ENCODE data around the gene VAV3. TPM values are rescaled to one million over a fixed set of nuclear protein-coding genes. Genes with fewer than 3 reads are reported as not detected.

VAV3 gene
- total RNA-seq, 1 donor from 2014 or later: 2.6 TPM

DNA sequence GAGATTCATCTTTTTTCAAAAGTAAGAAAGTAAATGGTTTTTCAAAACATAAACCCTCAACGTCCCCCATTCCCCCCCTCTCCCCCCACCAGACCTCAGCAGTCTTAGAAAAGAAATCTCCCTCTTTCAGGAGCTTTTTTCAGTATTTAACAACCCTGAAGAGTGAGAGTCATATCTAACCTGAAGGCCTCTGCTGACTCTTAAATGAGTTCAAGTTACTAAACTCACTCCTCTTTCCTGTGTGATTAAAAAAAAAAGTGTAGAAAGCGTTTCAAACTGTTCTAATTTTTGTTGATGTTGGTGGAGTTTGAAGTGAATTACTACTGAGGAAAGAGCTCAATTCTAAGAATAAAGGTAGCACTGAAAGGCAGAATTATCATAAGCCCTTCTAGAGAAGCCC lies 93.7 kb downstream of the VAV3 start:
- no peak for FAIRE-seq

DNA sequence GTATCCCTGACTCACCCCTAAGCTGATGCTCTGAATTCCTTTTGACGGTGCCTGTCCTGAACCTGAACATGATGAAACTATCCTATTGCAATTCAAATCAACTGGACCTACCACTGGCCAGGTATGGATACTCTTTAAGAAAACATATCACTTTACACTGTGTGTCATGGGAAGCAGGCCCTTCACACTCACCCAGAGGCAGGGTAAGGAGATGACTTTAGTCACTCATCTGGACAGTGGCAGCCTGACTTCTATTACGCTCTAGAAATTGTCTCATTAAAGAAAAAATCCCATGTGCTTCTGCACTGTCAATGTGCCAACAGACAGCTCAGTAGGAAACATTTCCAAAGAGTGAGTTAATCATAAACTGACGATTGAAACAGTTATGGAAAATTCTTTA lies 94.3 kb downstream of the VAV3 start:
- H3K4me3 ChIP-seq (ENCODE audit: insufficient read depth, low read depth, low read length): no peak overlapping the region
- no peaks in the 10 kb centered on the region for H3K27me3 ChIP-seq (ENCODE audit: insufficient read depth, low read length)
- no peaks in the 10 kb centered on the region for H3K79me2 ChIP-seq (ENCODE audit: insufficient read depth, low read length)
- no peaks in the 10 kb centered on the region for H4K20me1 ChIP-seq (ENCODE audit: insufficient read depth, low read length)
- no peak overlapping the region for H2AFZ ChIP-seq (ENCODE audit: low read depth, low read length)
- FAIRE-seq: no peak
- H3K4me1 ChIP-seq (ENCODE audit: insufficient read depth, low read length): no peaks in the 10 kb centered on the region
- no peak overlapping the region for H3K27ac ChIP-seq (ENCODE audit: low read depth, low read length)
- no peak overlapping the region for H3K4me2 ChIP-seq (ENCODE audit: low read length)
- Mint-ChIP-seq H3K27ac (ENCODE audit: unreplicated experiment) (no peak overlapping the region), H3K27me3 (ENCODE audit: low read depth, unreplicated experiment) (no peaks in the 10 kb centered on the region), H3K9me3 (ENCODE audit: unreplicated experiment) (peaks cover 1% of the 10 kb centered on the region), H3K36me3 (ENCODE audit: low read depth, unreplicated experiment) (no peaks in the 10 kb centered on the region), H3K4me1 (ENCODE audit: low read depth, unreplicated experiment) (peaks cover 5% of the 10 kb centered on the region), H3K4me3 (ENCODE audit: unreplicated experiment) (no peak overlapping the region)
- TF ChIP-seq, protein P1, sequence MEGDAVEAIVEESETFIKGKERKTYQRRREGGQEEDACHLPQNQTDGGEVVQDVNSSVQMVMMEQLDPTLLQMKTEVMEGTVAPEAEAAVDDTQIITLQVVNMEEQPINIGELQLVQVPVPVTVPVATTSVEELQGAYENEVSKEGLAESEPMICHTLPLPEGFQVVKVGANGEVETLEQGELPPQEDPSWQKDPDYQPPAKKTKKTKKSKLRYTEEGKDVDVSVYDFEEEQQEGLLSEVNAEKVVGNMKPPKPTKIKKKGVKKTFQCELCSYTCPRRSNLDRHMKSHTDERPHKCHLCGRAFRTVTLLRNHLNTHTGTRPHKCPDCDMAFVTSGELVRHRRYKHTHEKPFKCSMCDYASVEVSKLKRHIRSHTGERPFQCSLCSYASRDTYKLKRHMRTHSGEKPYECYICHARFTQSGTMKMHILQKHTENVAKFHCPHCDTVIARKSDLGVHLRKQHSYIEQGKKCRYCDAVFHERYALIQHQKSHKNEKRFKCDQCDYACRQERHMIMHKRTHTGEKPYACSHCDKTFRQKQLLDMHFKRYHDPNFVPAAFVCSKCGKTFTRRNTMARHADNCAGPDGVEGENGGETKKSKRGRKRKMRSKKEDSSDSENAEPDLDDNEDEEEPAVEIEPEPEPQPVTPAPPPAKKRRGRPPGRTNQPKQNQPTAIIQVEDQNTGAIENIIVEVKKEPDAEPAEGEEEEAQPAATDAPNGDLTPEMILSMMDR (IDR thresholded peaks at IDR 0.05; ENCODE audit: insufficient read depth, low read depth, low read length): no peak
- TF ChIP-seq EZH2 (IDR thresholded peaks at IDR 0.05; ENCODE audit: insufficient read depth, low read length): no peak
- no peak overlapping the region for H3K9ac ChIP-seq (ENCODE audit: low read length)
- no peak for DNase-seq (ENCODE audit: low read depth)
- H3K36me3 ChIP-seq (ENCODE audit: insufficient read depth, low read length): no peaks in the 10 kb centered on the region
- H3K9me3 ChIP-seq (ENCODE audit: insufficient read depth, low read depth, low read length): no peaks in the 10 kb centered on the region

More for the DNA sequence above, 93.7 kb downstream of the VAV3 start:
- Mint-ChIP-seq H3K9me3 (ENCODE audit: unreplicated experiment) (peaks cover 1% of the 10 kb centered on the region), H3K36me3 (ENCODE audit: low read depth, unreplicated experiment) (no peaks in the 10 kb centered on the region), H3K4me3 (ENCODE audit: unreplicated experiment) (no peak overlapping the region), H3K27ac (ENCODE audit: unreplicated experiment) (no peak overlapping the region), H3K4me1 (ENCODE audit: low read depth, unreplicated experiment) (peaks cover 9% of the 10 kb centered on the region), H3K27me3 (ENCODE audit: low read depth, unreplicated experiment) (no peaks in the 10 kb centered on the region)
- no peak overlapping the region for H3K4me3 ChIP-seq (ENCODE audit: insufficient read depth, low read depth, low read length)
- no peak overlapping the region for H3K4me2 ChIP-seq (ENCODE audit: low read length)
- DNase-seq (ENCODE audit: low read depth): no peak
- no peaks in the 10 kb centered on the region for H3K4me1 ChIP-seq (ENCODE audit: insufficient read depth, low read length)
- H3K36me3 ChIP-seq (ENCODE audit: insufficient read depth, low read length): no peaks in the 10 kb centered on the region
- H3K27me3 ChIP-seq (ENCODE audit: insufficient read depth, low read length): no peaks in the 10 kb centered on the region
- no peaks in the 10 kb centered on the region for H4K20me1 ChIP-seq (ENCODE audit: insufficient read depth, low read length)
- no peaks in the 10 kb centered on the region for H3K9me3 ChIP-seq (ENCODE audit: insufficient read depth, low read depth, low read length)
- no peak overlapping the region for H2AFZ ChIP-seq (ENCODE audit: low read depth, low read length)
- no peak overlapping the region for H3K27ac ChIP-seq (ENCODE audit: low read depth, low read length)
- TF ChIP-seq, protein P1 (IDR thresholded peaks at IDR 0.05; ENCODE audit: insufficient read depth, low read depth, low read length): no peak
- TF ChIP-seq EZH2 (IDR thresholded peaks at IDR 0.05; ENCODE audit: insufficient read depth, low read length): no peak
- H3K79me2 ChIP-seq (ENCODE audit: insufficient read depth, low read length): no peaks in the 10 kb centered on the region
- no peak overlapping the region for H3K9ac ChIP-seq (ENCODE audit: low read length)

DNA sequence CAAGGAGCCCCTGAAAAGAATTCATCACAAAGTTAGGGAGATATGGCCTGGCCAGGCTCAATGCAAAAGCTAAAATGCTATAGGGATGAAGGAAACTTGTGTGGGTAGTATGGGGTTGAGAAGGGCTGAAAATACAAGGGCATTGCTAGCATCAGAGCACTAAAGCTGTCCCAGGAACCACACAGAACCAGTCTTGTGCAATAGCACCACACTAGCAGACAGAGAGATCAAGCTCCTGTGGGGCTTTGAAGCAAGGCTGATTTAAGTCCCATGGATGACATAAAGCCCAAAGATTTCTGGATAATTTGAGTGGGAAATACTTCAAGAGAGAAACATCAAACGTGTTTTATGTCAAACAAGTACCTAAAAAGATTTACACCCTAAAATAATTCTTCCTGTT lies 97.1 kb downstream of the VAV3 start:
- H3K27ac Mint-ChIP-seq (ENCODE audit: unreplicated experiment): no peak overlapping the region
- H2AFZ ChIP-seq (ENCODE audit: low read depth, low read length): no peak overlapping the region
- DNase-seq (ENCODE audit: low read depth) (no peak), FAIRE-seq (no peak)
- no peaks in the 10 kb centered on the region for H3K27me3 Mint-ChIP-seq (ENCODE audit: low read depth, unreplicated experiment)
- H3K9me3 ChIP-seq (ENCODE audit: insufficient read depth, low read depth, low read length): no peaks in the 10 kb centered on the region
- H3K36me3 ChIP-seq (ENCODE audit: insufficient read depth, low read length): no peaks in the 10 kb centered on the region
- H3K9ac ChIP-seq (ENCODE audit: low read length): no peak overlapping the region
- H3K4me2 ChIP-seq (ENCODE audit: low read length): no peak overlapping the region
- no peaks in the 10 kb centered on the region for H3K27me3 ChIP-seq (ENCODE audit: insufficient read depth, low read length)
- H3K4me1 Mint-ChIP-seq (ENCODE audit: low read depth, unreplicated experiment): no peaks in the 10 kb centered on the region
- peaks cover 1% of the 10 kb centered on the region for H3K9me3 Mint-ChIP-seq (ENCODE audit: unreplicated experiment)
- H3K4me3 ChIP-seq (ENCODE audit: insufficient read depth, low read depth, low read length): no peak overlapping the region
- no peak overlapping the region for H3K4me3 Mint-ChIP-seq (ENCODE audit: unreplicated experiment)
- no peak for TF ChIP-seq EZH2 (IDR thresholded peaks at IDR 0.05; ENCODE audit: insufficient read depth, low read length)
- TF ChIP-seq, protein P1 (IDR thresholded peaks at IDR 0.05; ENCODE audit: insufficient read depth, low read depth, low read length): no peak
- H3K79me2 ChIP-seq (ENCODE audit: insufficient read depth, low read length): no peaks in the 10 kb centered on the region
- H3K27ac ChIP-seq (ENCODE audit: low read depth, low read length): no peak overlapping the region
- H4K20me1 ChIP-seq (ENCODE audit: insufficient read depth, low read length): no peaks in the 10 kb centered on the region
- H3K36me3 Mint-ChIP-seq (ENCODE audit: low read depth, unreplicated experiment): no peaks in the 10 kb centered on the region
- H3K4me1 ChIP-seq (ENCODE audit: insufficient read depth, low read length): no peaks in the 10 kb centered on the region

All from astrocyte (in vitro differentiated cells and primary cell).